ENCODE results near the gene HOXA9.

The HOXA9 gene

GRCh38 chr7:27165089-27165995 is at the start of gene HOXA9:
Gene HOXA9, minus strand, starts transcription at chr7:27165537. Its CDS starts 80 bp downstream, at chr7:27165457.
- DNase-seq (ENCODE audit: low read depth in 2 of 2): no peak

GRCh38 chr7:27214239-27214950 is 49.1 kb upstream of the HOXA9 start:
- no peak for DNase-seq (ENCODE audit: low read depth in 2 of 2)

GRCh38 chr7:27213433-27214238 is 48.3 kb upstream of the HOXA9 start:
- no peak for DNase-seq (ENCODE audit: low read depth in 2 of 2)

- no peak for DNase-seq (ENCODE audit: low read depth in 2 of 2)
These were observed 47.4 kb upstream of the HOXA9 start for GRCh38 chr7:27212497-27213432.

GRCh38 chr7:27211764-27212204 is 46.4 kb upstream of the HOXA9 start:
- DNase-seq (ENCODE audit: low read depth in 2 of 2): no peak

GRCh38 chr7:27211084-27211446 is 45.7 kb upstream of the HOXA9 start:
- DNase-seq (ENCODE audit: low read depth in 2 of 2): no peak

- DNase-seq (ENCODE audit: low read depth in 2 of 2): no peak
These were observed 45.2 kb upstream of the HOXA9 start for GRCh38 chr7:27210441-27211083.

- DNase-seq (ENCODE audit: low read depth in 2 of 2): no peak
These were observed 44.6 kb upstream of the HOXA9 start for GRCh38 chr7:27209933-27210440.

GRCh38 chr7:27208998-27209397 is 43.7 kb upstream of the HOXA9 start:
- DNase-seq (ENCODE audit: low read depth in 2 of 2): no peak

GRCh38 chr7:27207348-27207985 is 42.1 kb upstream of the HOXA9 start:
- DNase-seq (ENCODE audit: low read depth in 2 of 2): no peak

- no peak for DNase-seq (ENCODE audit: low read depth in 2 of 2)
These were observed 40.3 kb upstream of the HOXA9 start for GRCh38 chr7:27205325-27206280.

- DNase-seq (ENCODE audit: low read depth in 2 of 2): no peak
These were observed 39.5 kb upstream of the HOXA9 start for GRCh38 chr7:27204851-27205322.

- no peak for DNase-seq (ENCODE audit: low read depth in 2 of 2)
These were observed 38.7 kb upstream of the HOXA9 start for GRCh38 chr7:27203964-27204594.

GRCh38 chr7:27203365-27203953 is 38.1 kb upstream of the HOXA9 start:
- DNase-seq (ENCODE audit: low read depth in 2 of 2): no peak

GRCh38 chr7:27202862-27203134 is 37.5 kb upstream of the HOXA9 start:
- DNase-seq (ENCODE audit: low read depth in 2 of 2): no peak

GRCh38 chr7:27202018-27202861 is 36.9 kb upstream of the HOXA9 start:
- DNase-seq (ENCODE audit: low read depth in 2 of 2): no peak

- DNase-seq (ENCODE audit: low read depth in 2 of 2): no peak
These were observed 36.3 kb upstream of the HOXA9 start for GRCh38 chr7:27201580-27202017.
